ENCODE data around the gene RBM45. TPM values are rescaled to one million over a fixed set of nuclear protein-coding genes. Genes with fewer than 3 reads are reported as not detected.

The RBM45 gene
- polyA plus RNA-seq, 1 donor from 2014 or later = 30.3 TPM

DNA sequence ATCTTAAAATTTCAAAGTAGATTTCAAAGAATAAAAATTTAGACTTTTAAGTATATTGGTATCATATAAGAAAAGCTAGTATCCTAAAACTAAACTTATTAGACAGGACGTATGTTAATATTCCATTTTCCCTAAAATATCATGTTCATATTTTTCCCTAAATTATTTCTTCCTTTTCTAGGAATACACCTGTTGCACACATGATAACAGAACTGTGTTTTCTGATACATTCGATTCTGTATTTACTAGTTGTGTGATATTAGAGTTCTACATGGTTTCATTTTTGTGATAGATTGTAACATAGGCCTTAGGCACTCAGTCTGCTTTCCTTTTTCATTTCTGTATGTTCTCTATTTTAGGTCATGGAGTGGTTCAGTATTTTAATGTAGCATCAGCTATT is 10.9 kb downstream of the RBM45 start:
- no peaks in the 10 kb centered on the region for H3K79me2 ChIP-seq (replicated peaks; ENCODE audit: insufficient read depth, low read length)
- H3K4me2 ChIP-seq (ENCODE audit: low read length) = no peak overlapping the region
- no peaks in the 10 kb centered on the region for H3K9me2 ChIP-seq (ENCODE audit: insufficient read depth, low read length)
- H3K36me3 ChIP-seq (ENCODE audit: insufficient read depth, low read length) = peaks cover 5% of the 10 kb centered on the region
- H3F3A ChIP-seq (ENCODE audit: insufficient read depth, low read length, poor library complexity, severe bottlenecking) = no peaks in the 10 kb centered on the region
- no peaks in the 10 kb centered on the region for H3K27me3 ChIP-seq (ENCODE audit: insufficient read depth, low read depth, low read length)
- no peak overlapping the region for H3K4me3 ChIP-seq (ENCODE audit: low read length)
- no peak overlapping the region for H3K9ac ChIP-seq (ENCODE audit: low read length)
- H4K20me1 ChIP-seq (ENCODE audit: insufficient read depth) = no peaks in the 10 kb centered on the region
- TF ChIP-seq EP300 (conservative IDR thresholded peaks at IDR 0.05; ENCODE audit: poor library complexity, severe bottlenecking) (no peak), TAF1 (IDR thresholded peaks at IDR 0.05; ENCODE audit: low read depth) (no peak), RAD21 (conservative IDR thresholded peaks at IDR 0.05) (no peak), POLR2AphosphoS5 (IDR thresholded peaks at IDR 0.05) (no peak), EZH2 (IDR thresholded peaks at IDR 0.05; ENCODE audit: borderline replicate concordance, insufficient read depth, low read length, poor library complexity, severe bottlenecking) (no peak), MXI1 (conservative IDR thresholded peaks at IDR 0.05; ENCODE audit: poor library complexity, severe bottlenecking) (no peak), SMC3 (conservative IDR thresholded peaks at IDR 0.05; ENCODE audit: poor library complexity) (no peak)
- TF ChIP-seq, protein P1, sequence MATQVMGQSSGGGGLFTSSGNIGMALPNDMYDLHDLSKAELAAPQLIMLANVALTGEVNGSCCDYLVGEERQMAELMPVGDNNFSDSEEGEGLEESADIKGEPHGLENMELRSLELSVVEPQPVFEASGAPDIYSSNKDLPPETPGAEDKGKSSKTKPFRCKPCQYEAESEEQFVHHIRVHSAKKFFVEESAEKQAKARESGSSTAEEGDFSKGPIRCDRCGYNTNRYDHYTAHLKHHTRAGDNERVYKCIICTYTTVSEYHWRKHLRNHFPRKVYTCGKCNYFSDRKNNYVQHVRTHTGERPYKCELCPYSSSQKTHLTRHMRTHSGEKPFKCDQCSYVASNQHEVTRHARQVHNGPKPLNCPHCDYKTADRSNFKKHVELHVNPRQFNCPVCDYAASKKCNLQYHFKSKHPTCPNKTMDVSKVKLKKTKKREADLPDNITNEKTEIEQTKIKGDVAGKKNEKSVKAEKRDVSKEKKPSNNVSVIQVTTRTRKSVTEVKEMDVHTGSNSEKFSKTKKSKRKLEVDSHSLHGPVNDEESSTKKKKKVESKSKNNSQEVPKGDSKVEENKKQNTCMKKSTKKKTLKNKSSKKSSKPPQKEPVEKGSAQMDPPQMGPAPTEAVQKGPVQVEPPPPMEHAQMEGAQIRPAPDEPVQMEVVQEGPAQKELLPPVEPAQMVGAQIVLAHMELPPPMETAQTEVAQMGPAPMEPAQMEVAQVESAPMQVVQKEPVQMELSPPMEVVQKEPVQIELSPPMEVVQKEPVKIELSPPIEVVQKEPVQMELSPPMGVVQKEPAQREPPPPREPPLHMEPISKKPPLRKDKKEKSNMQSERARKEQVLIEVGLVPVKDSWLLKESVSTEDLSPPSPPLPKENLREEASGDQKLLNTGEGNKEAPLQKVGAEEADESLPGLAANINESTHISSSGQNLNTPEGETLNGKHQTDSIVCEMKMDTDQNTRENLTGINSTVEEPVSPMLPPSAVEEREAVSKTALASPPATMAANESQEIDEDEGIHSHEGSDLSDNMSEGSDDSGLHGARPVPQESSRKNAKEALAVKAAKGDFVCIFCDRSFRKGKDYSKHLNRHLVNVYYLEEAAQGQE (IDR thresholded peaks at IDR 0.05; ENCODE audit: borderline replicate concordance) = no peak
- TF ChIP-seq, protein P2, sequence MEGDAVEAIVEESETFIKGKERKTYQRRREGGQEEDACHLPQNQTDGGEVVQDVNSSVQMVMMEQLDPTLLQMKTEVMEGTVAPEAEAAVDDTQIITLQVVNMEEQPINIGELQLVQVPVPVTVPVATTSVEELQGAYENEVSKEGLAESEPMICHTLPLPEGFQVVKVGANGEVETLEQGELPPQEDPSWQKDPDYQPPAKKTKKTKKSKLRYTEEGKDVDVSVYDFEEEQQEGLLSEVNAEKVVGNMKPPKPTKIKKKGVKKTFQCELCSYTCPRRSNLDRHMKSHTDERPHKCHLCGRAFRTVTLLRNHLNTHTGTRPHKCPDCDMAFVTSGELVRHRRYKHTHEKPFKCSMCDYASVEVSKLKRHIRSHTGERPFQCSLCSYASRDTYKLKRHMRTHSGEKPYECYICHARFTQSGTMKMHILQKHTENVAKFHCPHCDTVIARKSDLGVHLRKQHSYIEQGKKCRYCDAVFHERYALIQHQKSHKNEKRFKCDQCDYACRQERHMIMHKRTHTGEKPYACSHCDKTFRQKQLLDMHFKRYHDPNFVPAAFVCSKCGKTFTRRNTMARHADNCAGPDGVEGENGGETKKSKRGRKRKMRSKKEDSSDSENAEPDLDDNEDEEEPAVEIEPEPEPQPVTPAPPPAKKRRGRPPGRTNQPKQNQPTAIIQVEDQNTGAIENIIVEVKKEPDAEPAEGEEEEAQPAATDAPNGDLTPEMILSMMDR (IDR thresholded peaks at IDR 0.05; ENCODE audit: poor library complexity, severe bottlenecking) = no peak
- no peaks in the 10 kb centered on the region for H3K9me3 ChIP-seq (ENCODE audit: low read length)
- H2AFZ ChIP-seq (ENCODE audit: low read depth, low read length) = no peak overlapping the region
- no peak overlapping the region for H3K27ac ChIP-seq (ENCODE audit: low read length)

DNA sequence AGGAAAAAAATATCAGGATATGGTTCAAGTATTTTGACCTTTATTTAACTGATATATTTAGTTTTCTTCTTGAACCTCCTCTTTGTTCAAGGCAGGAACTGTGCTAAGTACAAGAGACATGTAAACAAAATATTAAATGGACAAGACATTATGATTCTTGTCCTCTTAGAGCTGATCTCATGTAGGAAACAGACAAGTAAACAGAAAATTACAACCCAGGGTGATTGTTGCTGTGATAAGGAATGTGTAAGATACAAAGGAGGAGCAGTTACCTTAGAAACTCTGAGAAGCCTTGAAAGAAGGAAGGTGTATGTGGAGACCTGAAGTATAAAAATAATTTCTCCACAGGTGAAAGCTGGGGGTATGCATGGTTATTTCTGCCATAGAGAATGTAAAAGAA is 12.9 kb downstream of the RBM45 start:
- no peak overlapping the region for H3K9ac ChIP-seq (ENCODE audit: low read length)
- H3K79me2 ChIP-seq (replicated peaks; ENCODE audit: insufficient read depth, low read length) = no peaks in the 10 kb centered on the region
- H3F3A ChIP-seq (ENCODE audit: insufficient read depth, low read length, poor library complexity, severe bottlenecking) = no peaks in the 10 kb centered on the region
- H3K9me2 ChIP-seq (ENCODE audit: insufficient read depth, low read length) = no peaks in the 10 kb centered on the region
- H3K27ac ChIP-seq (ENCODE audit: low read length) = no peak overlapping the region
- no peak overlapping the region for H2AFZ ChIP-seq (ENCODE audit: low read depth, low read length)
- no peak for TF ChIP-seq SMC3 (conservative IDR thresholded peaks at IDR 0.05; ENCODE audit: poor library complexity)
- TF ChIP-seq MXI1 (conservative IDR thresholded peaks at IDR 0.05; ENCODE audit: poor library complexity, severe bottlenecking) = no peak
- TF ChIP-seq, protein P1 (IDR thresholded peaks at IDR 0.05; ENCODE audit: borderline replicate concordance) = no peak
- TF ChIP-seq, protein P2 (IDR thresholded peaks at IDR 0.05; ENCODE audit: poor library complexity, severe bottlenecking) = no peak
- H3K4me2 ChIP-seq (ENCODE audit: low read length) = no peak overlapping the region
- no peaks in the 10 kb centered on the region for H4K20me1 ChIP-seq (ENCODE audit: insufficient read depth)
- H3K27me3 ChIP-seq (ENCODE audit: insufficient read depth, low read depth, low read length) = no peaks in the 10 kb centered on the region
- no peak overlapping the region for H3K4me3 ChIP-seq (ENCODE audit: low read length)
- H3K36me3 ChIP-seq (ENCODE audit: insufficient read depth, low read length) = peaks cover 5% of the 10 kb centered on the region
- no peaks in the 10 kb centered on the region for H3K9me3 ChIP-seq (ENCODE audit: low read length)
